Frontal cortex (tissue), 4 donors: ENCODE data around the gene LST1. TPM values are rescaled to one million over a fixed set of nuclear protein-coding genes. Genes with fewer than 3 reads are reported as not detected.

Source experiments
- DNase-seq, 2 donors: peaks; one replicate each; pipeline ENCODE4 v3.0.0; 2012; ENCODE audit warnings: low spot score in 2 of 2
- FAIRE-seq: peaks from 2 replicates; lab custom pipeline; 2012; peaks lifted over from hg19 to GRCh38; lab: Jason Lieb, UNC
- total RNA-seq: library from RNA; depleted of rRNA; stranded (reverse); fragments of >200 nt; gene quantifications from one replicate; pipeline ENCODE4 v1.2.3, GENCODE V29; 2014
- donor health status: control.
- donor health status: control.
- donor health status: control.

The LST1 gene
- total RNA-seq, 1 donor from 2014 or later, result 1.2 TPM

GRCh38 chr6:31614684-31615578 is 28.9 kb downstream of the LST1 start, which contains the start of gene AIF1:
AIF1 (plus strand) TSS chr6:31615234; CDS start chr6:31615330, 96 bp downstream.
- DNase-seq (no peak), FAIRE-seq (no peak)

- no peak for DNase-seq
- FAIRE-seq, result no peak
These were observed 29.7 kb downstream of the LST1 start for GRCh38 chr6:31615748-31616147.

DNA sequence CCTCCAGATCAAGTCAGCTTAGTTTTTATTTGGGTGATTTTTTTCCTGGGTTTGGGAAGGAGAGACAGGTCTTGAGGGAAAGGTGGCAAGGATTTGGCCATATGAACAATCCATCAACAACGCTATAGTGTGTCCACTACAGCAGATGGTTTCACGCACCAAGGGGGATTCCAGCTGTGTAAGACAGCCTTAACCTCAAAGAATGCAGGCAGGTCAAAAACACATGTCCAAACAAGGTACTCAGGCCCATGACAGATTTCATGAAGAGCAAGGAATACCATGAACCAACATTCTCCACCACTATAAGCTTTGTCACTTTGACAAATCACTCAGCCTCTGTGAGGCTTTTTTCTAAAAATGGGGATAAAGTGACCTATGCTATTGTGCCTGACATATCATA is 30.9 kb downstream of the LST1 start:
- no peak for DNase-seq
- no peak for FAIRE-seq

DNA sequence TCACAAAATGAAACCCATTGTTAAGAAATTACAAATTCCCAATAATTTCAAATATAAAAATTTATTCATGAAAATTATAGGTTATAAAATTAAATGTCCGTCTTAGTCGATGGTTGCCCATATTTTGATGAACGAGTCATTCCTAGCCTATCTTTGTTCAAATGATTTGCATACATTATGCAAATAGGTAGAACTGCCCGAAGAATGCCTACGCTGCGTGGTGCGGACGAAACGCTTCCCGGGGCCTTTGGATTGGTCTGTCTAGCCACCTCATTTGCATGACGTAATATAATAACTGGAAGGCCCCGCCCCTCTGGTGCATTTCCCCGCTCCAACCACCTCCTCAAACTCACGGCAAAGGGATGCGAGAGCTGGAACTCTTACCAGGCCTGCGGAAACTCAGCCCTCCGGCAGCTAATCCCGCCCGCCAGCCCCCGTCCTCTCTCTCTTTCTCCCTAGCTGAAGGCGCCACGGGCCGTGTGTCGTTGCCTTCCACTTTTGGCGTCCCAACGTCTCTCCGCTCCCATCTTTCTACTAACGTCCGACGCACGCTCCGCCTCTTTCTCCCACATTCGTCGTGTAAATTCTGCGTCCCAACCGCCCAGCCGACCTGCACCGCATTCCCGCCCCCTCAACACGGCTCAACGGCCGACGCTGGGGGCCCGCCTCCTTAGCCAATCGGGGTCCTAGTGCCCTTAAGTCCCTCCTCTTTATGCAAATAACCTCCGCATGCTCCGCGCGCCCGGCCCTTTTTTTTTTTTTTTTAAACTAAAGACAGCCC is 33.9 kb downstream of the LST1 start:
- peak; percentile 48 for FAIRE-seq
- DNase-seq, result peak; percentile 79 to 91

GRCh38 chr6:31620586-31621319 is 34.7 kb downstream of the LST1 start, which contains the start of gene PRRC2A:
PRRC2A (plus strand) TSS chr6:31620715; CDS start chr6:31622790, 2,075 bp downstream.
- FAIRE-seq (no peak), DNase-seq (peak; percentile 96 to 98)

- DNase-seq, result no peak
- FAIRE-seq, result no peak
These were observed 35.4 kb downstream of the LST1 start for GRCh38 chr6:31621320-31621939.

- FAIRE-seq (no peak), DNase-seq (no peak)
These were observed 35.9 kb downstream of the LST1 start for GRCh38 chr6:31621991-31622390.

DNA sequence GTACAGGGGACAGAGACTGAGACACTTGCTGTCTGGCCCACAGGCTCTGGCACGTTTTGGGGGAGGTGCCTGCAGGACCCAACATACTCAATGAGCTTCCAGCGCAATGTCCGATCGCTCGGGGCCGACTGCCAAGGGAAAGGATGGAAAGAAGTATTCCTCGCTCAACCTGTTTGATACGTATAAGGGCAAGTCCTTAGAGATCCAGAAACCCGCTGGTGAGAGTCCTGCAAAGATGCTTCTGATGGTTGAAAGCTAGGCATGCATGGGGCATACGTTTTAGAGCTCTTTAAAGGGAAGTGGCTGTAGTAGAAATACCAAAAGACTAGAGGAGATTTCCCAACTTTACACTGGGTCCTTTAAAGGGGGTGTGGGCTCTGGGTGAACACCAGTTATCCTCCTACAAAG is 36.6 kb downstream of the LST1 start:
- DNase-seq (no peak), FAIRE-seq (no peak)

DNA sequence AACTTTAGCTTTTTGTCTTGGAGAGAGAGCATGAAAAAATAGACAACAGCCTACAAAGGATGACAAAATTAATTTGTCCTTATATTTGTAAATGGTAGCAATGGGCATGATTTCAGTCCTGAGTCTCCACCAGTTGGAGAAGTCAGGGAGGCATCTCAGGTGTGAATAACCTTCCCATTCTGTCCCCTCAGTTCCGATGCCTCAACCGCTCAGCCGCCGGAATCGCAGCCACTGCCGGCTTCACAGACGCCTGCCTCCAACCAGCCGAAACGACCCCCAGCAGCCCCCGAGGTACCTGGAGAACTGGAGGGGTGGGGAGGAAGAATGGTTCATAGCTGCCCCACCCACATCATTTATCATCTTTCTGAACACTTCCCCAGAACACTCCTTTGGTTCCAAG is 38.0 kb downstream of the LST1 start:
- no peak for FAIRE-seq

GRCh38 chr6:31626952-31627351 is 40.9 kb downstream of the LST1 start:
- no peak for FAIRE-seq

More for the DNA sequence above, 38.0 kb downstream of the LST1 start:
- no peak for DNase-seq

GRCh38 chr6:31627690-31628287 is 41.7 kb downstream of the LST1 start:
- FAIRE-seq, result no peak
- DNase-seq, result no peak

More at GRCh38 chr6:31626952-31627351, 40.9 kb downstream of the LST1 start:
- no peak for DNase-seq

GRCh38 chr6:31629014-31629413 is 42.9 kb downstream of the LST1 start:
- FAIRE-seq (no peak), DNase-seq (no peak)

DNA sequence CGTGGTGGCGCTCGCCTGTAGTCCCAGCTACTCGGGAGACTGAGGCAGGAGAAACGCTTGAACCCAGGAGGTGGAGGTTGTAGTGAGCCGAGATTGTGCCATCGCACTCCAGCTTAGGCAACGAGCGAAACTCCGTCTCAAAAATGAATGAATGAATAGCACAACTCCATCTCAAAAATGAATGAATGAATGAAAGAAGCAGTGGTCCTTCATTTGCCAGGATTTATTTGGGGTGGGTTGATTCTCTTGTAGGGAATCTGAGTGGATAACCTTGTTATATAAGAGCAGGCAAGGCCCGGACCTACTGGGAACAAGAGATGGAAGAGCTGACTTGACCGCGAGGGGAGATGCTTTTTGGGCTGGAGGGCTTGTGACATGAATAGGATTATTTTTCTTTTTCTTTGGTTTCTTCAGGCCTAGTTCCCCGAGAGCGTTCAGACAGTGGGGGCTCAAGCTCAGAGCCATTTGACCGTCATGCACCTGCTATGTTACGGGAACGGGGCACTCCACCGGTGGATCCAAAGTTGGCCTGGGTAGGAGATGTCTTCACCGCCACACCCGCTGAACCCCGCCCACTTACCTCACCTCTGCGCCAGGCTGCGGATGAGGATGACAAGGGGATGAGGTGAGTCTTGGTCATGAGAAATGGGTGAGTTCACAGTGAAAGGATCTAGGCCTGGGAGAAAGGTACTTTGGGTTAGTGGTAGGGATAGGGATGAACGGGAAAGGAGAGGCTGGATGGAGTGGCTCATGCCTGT is 44.3 kb downstream of the LST1 start:
- DNase-seq (no peak), FAIRE-seq (no peak)

DNA sequence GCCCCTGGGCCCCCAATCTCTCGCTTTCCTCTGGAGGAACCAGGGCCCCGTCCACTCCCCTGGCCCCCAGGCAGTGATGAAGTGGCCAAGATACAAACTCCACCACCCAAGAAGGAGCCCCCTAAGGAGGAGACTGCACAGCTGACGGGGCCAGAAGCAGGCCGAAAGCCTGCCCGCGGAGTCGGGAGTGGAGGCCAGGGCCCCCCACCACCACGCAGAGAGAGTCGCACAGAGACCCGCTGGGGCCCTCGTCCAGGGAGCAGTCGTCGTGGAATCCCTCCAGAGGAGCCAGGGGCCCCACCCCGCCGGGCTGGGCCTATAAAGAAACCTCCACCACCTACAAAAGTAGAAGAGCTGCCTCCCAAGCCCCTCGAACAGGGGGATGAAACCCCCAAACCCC is 45.1 kb downstream of the LST1 start:
- FAIRE-seq (no peak), DNase-seq (no peak)

GRCh38 chr6:31631681-31632278 is 45.7 kb downstream of the LST1 start:
- DNase-seq (no peak), FAIRE-seq (no peak)

GRCh38 chr6:31632279-31632946 is 46.3 kb downstream of the LST1 start:
- FAIRE-seq (no peak), DNase-seq (no peak)

- DNase-seq, result no peak
- FAIRE-seq, result no peak
These were observed 47.4 kb downstream of the LST1 start for GRCh38 chr6:31633447-31633846.

DNA sequence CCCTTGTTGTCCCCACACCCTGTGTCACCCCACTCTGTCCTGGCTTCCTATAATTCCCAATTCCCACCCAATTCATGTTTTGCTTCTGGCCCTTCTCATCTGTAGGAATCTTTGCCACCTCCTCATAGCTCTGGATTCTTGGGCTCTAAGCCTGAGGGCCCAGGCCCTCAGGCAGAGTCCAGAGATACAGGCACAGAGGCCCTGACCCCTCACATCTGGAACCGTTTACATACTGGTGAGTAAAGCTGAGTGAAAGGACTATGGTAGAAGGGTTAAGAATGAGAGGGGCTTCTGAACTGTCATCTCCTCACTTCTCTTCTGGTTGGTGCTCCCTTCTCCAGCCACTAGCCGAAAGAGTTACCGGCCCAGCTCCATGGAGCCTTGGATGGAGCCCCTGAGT is 48.1 kb downstream of the LST1 start:
- no peak for DNase-seq
- no peak for FAIRE-seq
